ES-I3 (cell line): ENCODE data around the gene HMX1.

Experiments
- H3K36me3 ChIP-seq: 2 replicates; pipeline ENCODE4 v1.6.1; 2013; ENCODE audit warnings: mild to moderate bottlenecking, low read length, control low read depth, moderate library complexity; ENCODE audit not compliant: insufficient read depth
- H3K4me1 ChIP-seq: 2 replicates; pipeline ENCODE4 v1.6.1; 2013; ENCODE audit warnings: mild to moderate bottlenecking, control low read depth, low read length; ENCODE audit not compliant: insufficient read depth
- H3K9ac ChIP-seq: 2 replicates; pipeline ENCODE4 v1.6.1; 2013; ENCODE audit warnings: low read depth, mild to moderate bottlenecking, low read length, moderate library complexity
- H3K9me3 ChIP-seq: 2 replicates; pipeline ENCODE4 v1.6.1; 2013; ENCODE audit warnings: mild to moderate bottlenecking, low read length, moderate library complexity; ENCODE audit not compliant: control insufficient read depth, insufficient read depth

The HMX1 gene

DNA sequence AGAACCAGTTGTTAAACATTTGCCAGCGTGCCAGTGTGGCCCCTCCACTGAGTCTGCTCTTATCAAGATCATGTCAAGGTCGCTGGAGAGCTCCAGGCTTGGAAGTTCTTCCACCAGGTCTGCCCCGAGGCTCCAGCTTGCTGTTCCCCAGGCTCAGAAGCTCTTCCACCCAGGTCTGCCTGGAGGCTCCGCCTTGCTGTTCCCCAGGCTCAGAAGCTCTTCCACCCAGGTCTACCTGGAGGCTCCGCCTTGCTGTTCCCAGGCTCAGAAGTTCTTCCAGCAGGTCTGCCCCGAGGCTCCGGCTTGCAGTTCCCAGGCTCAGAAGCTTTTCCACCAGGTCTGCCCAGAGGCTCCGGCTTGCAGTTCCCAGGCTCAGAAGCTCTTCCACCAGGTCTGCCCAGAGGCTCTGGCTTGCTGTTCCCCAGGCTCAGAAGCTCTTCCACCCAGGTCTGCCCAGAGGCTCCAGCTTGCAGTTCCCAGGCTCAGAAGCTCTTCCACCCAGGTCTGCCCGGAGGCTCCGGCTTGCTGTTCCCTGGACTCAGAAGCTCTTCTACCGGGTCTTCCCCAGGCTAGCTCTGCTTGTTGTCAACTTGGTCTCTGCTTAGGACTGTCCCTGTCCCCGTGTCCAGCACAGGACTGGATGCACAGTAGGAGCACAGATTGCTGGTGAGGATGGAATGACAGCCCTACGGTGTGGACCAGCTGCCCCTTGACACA is 54.4 kb downstream of the HMX1 start:
- H3K9me3 ChIP-seq, result no peaks in the 10 kb centered on the region
- H3K36me3 ChIP-seq, result no peaks in the 10 kb centered on the region
- no peaks in the 10 kb centered on the region for H3K4me1 ChIP-seq
- no peak overlapping the region for H3K9ac ChIP-seq
